GM21576 (cell line): ENCODE measurements around the gene KCTD16.
A peak's percentile ranks its signal among the peaks of the same experiment; 100 is the strongest.

Source experiments
- ATAC-seq: cut with Tn5 transposase; IDR thresholded peaks from one replicate; pipeline ENCODE4 v1.9.1; 2021; ENCODE audit warnings: mild to moderate bottlenecking, moderate library complexity; ENCODE audit not compliant: unreplicated experiment

Gene KCTD16

DNA sequence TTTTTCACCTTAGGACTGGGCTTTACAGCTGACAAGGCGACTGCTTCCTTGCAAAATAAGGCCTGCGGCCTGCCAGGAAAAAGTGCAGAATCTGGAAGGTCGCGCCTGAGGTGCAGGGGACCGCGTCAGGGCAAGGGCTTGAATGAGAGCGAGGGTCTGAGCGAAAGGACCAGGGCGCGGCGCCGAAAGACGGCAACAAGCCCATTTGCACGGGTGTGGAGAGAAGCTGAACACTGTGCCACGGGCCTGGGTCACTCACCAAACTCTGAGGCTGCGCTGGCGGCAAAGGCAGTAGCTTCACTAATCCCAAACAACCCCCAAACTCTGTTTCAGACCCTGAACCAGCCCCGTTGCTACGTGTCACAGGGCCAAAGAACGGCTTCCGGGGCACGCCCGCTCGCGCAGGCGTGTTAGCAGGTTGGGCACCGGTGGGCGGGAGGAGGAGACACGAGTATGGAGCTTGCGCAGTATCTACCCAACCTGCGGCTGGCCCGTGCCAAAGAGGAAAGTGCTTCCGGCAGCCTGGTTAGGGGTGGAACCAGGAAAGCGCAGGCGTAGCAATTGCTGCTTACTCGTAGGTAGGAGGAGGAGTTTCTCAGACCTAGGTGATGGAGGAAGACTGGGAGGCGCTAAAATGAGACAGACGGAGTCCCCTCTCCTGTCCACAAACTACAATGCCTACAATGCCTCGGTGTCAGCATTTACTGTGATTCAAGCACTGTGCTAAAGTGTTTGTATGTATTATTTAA is at the start of gene KCTD16, which contains the start of gene YIPF5:
Gene KCTD16 (plus strand): TSS at position 598 of the 749 bp plus-strand sequence.
Gene YIPF5 (minus strand): TSS at position 384 of the 749 bp plus-strand sequence. CDS start 704 bp downstream, outside the sequence.
- ATAC-seq, result peak; percentile 99

DNA sequence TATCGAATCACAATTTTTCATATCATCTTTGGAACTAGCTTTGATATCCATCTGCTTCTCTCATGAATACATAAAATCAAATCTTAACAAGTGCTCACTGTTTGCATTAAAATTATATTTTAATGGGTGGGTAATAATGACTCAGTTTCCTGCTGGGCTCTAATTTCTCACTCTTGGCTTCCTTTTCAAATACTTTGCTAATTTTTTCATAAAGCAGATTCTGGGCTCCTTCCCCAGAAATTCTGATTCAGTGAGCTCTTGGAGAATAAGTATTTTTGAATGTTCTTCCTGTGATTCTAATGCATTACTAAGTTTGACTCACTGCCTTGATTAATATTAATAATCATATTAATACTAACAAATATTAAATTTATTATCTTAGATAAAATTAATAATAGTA is 49.1 kb upstream of the KCTD16 start:
- ATAC-seq, result no peak

DNA sequence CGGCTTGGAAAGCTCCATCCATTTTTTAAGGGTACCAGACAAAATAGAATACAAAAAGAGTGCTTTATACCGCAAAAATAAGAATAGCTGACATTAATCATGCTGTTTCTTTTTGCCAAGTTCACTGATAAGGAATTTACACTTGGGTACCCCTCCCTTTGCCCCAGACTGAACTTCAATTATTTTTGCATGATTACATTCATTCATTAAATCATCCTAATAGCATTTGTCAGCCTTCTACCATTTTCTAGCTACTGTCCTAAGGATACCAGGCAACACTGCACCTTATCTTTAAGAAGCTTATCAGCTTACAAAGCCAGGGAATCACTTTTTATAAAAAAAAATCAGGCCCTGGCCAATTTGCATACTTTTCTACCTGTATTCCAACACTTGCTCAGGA is 48.6 kb upstream of the KCTD16 start:
- ATAC-seq, result no peak

DNA sequence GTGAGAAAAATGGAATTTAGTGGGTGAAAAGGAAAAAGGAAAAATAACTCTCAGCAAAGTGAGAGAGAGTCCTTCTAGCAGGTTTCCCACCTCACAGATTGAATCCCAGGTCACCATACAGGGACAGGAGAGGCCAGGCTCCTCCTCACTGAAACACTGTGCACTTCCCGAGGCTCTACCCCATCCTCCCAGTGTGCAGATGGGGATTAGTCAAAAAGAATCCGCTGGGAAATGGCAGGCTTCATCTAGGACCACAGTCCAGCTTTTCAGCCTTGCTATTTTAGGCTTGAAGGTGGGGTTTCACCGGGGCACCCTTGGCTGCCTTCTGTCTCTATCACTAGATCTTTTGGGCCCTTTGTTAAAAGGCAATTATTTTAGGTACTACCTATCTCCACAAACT is 48.0 kb upstream of the KCTD16 start:
- ATAC-seq, result no peak

DNA sequence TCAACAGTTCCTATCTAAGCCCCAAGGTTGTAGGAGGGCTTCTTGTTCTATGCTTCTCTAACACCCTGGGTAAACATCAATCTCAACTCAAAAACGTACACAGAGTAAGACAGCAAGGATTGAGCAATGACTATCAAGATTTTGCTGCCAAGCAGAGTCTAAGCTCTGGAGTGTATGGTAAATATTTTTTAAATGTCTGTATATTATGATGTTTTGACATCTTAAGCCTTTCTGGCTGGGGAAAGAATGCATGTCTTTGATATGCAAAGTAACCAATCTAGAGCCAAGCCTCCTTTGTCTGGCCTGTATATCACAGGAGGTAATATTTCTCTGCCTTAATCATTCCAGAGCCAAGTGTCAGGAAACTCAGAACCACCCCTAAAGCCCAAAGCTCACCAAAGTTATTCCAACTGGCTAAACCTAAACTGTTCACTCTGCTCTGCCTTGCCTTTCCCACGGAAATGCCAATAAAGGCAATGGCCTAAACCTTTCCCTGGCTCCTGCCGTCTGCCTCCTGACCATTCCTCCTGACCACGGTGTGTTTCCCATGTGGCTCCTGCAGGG is 45.4 kb upstream of the KCTD16 start:
- ATAC-seq, result no peak

DNA sequence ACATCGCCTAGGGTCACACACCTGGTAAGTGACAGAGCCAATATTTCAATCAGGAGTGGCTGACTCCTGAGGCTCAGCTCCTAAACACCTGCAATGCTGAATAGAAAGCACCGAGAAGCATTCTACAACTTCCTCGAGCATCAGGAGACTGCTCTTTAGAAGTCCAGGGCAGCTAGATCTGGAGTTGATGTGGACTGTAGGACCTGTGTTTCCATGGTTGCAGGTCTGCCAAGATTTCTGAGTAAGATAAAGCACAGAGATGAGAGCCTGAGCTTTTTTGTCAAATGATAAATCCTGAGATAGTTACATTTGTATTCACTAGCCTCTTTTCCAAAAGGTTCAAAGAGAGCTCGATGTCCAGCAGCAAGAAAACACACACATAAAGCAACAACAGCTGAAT is 44.0 kb upstream of the KCTD16 start:
- no peak for ATAC-seq

DNA sequence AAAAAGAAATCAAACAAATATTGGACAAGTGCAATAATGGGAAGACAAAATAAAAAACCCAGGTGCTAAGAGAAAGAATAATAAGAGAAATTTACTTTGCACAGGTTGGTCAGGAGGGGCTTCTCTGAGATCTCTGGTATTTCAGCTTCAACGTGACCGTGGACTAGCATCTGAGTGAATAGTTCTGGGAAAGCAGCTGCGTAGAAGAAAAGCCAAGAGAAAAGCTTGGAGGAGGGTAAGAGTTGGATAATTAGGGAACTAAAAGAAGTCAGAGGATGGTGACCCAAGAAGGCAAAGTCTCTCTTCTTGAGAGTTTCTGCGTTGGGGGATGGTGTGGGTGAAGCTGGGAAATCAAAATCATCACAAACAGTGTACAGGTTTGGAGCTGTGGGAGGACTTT is 41.8 kb upstream of the KCTD16 start:
- ATAC-seq, result no peak

DNA sequence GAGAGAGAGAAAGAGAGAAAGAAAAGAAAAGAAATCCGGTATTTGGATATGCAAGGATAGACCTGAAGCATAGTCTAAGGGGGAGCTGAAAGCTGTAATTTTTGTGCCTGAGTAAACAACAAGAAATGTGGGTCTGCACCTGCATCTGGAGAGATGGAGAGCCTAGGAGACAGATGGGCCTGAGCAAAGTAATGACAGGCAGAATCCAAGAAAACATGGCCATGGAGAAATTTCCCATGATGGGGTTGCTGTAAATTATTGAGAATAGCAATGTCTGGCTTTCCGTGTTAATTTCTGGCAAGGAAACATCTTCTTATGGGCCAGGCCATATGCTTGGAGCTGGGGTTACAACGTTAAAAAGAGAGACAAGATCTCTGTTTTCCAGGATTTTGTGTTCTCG is 40.4 kb upstream of the KCTD16 start:
- ATAC-seq, result no peak

DNA sequence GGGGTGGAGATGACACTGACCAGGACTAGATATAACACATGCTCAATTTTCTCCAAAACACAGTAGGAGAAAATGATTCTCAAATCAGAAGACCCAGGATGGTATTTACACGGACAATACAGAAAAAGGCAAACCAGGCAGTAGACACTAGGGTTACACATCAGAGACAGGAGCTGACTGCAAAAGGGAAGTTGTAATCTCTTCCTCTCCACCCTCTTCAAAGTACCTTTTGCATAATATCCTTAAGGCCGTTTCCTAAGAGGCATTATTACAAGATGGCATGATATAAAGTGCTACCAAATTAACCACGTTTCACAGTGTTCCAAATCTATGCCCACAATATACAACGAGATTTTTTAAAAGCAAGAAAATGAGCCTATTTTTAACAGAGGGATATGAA is 39.4 kb upstream of the KCTD16 start:
- no peak for ATAC-seq

DNA sequence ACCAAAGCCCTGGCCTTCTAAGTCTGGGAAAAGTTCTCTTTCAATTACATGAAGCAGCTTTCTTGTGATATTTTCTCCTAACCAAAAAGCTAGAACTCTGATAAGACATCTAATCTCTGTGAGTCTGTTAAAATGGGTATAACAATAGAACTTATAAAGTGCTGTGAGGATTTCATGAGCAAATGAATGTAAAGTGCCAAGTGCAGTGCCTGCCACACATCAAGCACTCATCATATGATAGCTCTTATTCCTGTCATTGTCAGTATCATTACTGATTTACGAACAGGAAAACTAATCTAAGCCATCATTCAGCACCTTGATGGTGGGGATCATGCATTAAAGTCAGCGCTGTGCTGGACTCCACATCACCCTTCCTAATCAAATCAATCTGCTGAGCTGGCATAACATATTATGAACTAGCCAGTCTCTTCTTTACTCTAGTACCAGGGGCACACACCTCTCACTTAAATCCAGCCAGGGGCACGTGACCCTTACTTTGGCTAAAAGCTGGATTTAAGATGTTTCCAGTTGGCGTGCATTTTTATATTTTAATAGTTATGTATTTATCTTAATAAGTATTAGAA is 37.5 kb upstream of the KCTD16 start:
- no peak for ATAC-seq

DNA sequence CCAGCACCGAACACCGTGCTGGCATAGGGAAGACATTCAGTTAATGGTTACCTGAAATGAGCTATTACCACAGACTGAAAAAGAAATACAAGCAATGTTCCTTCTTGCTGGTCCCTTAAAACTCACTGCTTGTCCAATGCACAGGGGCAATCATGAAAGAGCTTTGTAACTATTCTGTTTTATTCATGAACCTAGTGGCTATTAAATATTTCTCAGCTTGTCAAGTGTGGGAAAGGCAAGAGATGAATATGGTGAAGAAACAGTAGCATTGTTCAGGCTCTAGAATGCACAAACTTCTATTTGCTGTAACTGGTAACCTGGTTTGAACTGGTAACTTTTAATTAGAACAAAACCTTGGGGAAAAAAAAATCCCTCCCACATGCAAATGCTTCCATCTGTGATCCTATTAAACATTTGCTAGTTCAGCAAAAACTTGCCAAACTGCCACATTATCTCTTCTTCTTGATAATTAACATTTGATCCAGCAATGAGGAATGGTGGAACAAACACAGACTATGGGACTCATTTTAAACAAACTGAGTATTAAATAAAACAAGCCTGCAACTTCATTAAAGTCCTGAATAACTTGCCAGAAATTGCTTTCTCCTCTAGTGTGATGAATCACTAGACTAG is 36.4 kb upstream of the KCTD16 start:
- ATAC-seq, result no peak

DNA sequence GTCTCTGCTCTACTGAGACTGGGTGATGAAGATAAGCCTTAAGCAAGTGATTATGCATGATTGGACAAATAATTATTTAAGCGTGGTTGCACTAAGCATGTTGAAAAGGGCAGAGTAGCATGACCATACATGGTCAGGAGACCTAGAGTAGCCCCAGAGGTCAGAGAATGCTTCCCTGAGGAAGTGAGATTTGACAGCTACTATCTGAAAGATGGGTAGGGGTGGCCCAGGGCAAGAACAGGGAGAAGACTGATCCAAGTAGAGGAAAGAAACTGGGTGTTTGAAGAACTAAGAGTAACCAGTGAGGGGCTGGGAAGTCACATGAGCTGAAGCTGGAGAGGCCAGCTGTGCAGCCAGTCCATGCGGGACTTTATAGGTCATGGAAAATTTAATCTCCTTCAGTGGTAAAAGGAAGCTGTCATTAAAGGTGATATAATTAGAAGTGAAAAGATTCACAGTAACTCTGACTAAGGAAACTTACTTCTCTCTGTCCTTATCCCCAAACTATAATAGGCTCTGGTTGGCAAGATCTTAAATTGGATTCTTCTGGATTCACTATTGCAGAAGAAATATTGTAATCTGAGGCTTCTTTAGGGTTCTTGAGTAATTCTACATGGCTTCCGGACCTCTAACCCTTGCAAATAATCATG is 35.4 kb upstream of the KCTD16 start:
- ATAC-seq, result no peak

DNA sequence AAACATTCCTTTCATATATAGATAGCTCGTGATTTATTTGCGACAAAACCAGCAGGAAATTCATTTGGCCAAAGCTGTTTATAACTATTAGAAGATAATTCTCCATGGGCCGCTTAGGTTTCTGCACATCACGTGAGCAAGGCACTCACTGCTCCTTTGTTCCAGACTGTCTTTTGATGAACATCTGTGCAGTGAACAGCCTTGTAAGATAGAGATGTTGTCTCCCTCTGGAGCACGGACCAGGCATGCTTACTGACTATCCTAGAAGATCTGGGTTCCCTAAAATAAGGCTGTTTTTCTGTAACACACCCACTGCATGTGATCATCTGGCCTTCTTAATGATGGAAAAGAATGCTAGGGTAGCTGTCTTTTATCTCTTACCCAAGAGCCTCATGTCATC is 31.1 kb upstream of the KCTD16 start:
- no peak for ATAC-seq

DNA sequence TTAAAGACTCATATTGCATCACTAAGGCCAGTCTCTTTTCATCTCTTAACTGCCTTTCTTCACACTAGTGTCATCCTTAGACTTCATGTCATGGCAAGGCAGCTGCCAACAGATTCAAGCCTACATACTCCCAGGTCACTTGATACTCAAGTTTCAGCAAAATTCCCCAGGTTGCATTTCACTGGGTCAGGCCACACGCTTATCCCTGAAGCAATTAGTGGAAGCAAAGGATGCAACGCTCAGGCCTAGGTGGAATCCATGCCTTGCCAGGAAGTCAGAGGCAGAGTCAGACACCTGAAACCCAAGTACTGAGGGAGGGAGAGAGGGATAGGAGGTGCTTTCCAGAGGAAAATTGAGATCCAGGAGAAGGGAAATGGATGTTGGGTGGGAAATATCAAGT is 29.1 kb upstream of the KCTD16 start:
- no peak for ATAC-seq

DNA sequence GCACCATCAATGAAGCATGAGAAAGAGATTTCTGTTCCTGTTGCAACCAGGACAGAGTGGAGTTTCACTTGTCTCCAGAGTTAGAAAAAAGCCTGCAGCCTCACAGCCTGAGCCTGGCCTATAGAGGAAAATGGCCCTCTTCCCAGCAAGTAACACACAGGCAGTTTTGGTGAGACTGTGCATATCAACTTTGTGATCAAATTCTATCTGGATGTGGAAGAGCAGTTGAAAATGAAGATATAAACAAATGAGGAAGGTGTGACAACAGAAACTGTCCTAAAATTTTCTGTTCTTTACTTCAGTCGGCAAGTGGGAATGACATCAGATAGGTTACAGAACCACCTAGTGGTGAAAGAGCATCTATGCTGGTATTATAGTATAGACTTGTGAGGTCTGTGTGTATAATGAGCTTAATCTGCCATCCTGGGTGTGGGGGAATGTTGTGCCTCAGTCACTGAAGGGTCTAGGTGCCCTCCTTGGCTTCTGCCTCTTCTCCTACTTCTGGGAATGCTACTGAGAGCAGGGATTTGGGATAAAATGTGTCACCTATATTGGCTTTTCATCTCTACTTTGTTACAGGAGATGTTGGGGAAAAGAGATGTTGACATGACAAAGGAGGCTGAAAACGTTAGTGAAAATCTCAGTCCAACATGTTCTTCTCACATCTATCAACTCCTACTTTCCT is 28.4 kb upstream of the KCTD16 start:
- peak; percentile 98 for ATAC-seq

DNA sequence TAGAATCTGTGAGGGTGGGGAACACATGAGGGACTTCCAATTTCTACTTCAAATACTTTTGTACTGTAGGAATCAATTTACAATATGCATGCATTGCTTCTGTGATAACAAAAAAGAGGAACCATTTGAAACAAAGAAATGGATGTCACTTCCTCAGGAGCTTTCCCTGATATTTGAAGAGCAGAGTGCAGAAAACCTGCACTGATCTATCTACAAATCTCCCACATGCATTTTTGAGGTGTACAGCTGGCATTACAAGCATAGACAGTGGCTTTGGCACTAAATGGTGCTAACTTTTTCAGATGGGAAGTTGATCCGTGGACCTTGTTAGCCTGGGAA is 27.9 kb upstream of the KCTD16 start:
- no peak for ATAC-seq

DNA sequence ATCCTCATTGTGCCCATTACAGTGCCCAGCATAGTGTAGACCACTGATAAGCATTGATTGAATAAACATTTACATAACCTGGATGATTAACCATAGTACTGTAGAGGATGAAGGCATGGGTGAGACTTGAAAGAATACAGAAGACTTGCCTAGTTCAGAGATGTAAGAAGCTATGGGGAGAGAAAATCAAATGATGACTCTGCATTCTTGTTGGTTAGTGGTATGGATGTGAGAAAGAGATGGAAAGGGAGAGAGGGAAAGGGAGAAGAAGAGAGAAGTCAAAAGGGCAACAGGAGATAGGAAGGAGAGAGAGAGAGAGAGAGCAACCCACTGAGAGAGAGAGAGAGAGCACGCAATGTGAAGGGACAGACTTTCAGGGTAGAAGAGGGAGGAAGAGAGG is 27.0 kb upstream of the KCTD16 start:
- ATAC-seq, result no peak

DNA sequence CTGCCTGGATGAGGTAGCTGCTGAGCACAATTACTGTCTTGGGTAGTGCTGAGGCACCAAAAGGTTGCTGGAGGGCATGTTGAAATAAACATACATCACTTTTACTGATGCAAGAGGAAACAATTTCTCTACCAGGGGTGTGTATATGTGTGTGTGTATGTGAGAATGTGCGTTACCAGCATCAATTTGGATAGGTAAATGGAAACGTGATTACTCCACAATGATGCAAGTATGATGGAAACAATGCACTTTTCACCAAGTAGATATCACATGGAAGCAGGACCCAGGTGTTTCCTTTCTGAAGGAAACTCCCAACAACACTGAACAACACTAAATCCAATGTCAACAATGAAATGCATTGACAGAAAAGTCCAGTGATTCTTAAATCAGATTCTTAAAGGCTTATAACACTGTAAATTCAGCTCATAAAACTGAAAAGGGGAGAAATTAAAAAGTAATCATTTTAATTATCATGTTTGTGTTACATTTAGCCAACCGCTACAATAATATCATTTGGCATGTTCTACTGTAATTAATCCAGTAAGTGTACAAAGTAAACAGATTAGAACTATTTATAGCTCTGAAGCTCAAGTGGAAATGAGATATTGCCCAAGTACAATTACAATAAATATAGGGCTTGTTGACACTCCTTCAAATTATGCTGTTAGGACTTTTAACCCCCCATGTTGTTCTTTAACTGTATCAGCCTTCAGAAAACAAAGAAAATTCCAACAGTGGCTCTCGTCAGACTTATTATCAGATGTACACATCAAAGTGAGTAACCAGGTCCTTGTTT is 25.5 kb upstream of the KCTD16 start:
- no peak for ATAC-seq

DNA sequence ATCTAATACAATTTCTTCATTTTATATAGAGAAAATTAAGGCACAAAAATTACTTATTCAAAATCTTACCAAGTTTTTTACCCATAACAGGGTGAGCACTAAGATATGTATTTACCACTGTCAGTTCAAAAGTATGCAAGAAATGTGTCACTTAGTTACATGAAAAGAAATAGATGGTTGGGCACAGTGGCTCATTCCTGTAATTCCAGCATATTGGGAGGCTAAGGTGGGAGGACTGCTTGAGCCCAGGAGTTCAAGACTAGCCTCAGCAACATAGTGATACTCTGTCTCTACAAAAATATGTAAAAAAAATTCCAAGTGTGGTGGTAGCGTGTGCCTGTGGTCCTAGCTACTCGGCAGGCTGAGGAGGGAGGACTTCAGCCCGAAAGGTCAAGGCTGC is 19.6 kb upstream of the KCTD16 start:
- ATAC-seq, result no peak

DNA sequence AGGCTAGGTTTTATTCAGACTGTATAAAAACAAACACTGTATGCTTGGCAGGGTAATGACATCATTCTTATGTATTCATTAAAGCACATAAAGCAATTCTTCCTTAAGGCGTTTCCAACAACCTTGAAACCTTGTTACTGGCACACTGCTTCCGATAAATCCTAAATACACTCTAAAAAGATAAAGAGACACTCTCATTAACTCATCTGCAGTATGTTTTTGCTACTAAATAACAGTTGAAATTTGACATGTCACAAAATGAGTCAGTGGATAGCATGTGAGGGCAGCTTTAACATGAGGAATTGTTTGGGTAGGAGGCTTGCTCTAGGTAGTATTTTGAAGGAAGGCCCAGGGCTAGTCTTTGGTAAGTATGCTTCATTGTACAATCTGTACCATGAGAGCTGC is 13.9 kb upstream of the KCTD16 start:
- ATAC-seq, result no peak
